GM21390 (cell line): ENCODE data around the gene MEAF6.

ENCODE experiments used
- ATAC-seq: cut with Tn5 transposase; IDR thresholded peaks from one replicate; pipeline ENCODE4 v1.9.1; 2021; ENCODE audit not compliant: unreplicated experiment

Gene MEAF6

DNA sequence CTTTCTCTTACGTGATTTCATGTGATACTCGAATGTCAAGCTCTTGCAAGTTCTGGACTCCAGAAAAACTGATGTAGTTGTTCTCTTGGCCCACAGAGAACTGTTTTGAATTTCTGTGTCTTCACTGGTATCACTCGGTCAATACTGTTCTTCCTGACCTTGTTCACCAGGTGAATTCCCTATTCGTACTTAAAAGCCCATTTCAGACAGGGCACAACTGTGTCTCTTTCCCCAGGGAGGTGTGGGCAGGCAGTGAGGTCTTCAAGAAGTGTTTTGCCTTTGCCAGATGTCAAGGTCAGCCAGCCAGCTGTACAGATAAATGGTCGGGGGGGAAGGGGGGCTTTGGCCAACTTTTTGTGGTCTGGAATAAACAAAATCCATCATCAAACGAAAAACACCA, 67.7 kb downstream of the MEAF6 start:
- ATAC-seq = no peak

DNA sequence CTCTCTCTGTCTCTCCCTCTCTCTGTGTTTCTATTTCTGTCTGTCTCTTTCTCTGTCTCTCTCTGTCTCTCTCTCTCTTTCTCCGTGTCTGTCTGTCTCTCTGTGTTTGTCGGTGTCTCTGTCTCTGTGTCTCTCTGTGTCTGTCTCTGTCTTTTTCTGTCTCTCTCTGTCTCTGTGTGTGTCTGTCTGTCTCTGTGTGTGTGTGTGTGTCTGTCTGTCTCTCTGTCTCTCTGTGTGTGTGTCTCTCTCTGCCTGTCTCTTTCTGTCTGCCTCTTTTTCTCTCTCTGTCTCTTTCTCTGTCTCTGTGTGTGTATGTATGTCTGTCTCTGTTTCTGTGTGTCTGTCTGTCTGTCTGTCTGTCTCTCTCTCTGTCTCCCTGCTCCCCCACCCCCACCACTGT, 71.9 kb downstream of the MEAF6 start:
- no peak for ATAC-seq
